Bronchial epithelial cell (primary cell): ENCODE results near the gene BRD2. TPM values are rescaled to one million over a fixed set of nuclear protein-coding genes. Genes with fewer than 3 reads are reported as not detected.

Experiments
- DNase-seq: peaks from one replicate; pipeline ENCODE4 v3.0.0-alpha.2; 2010; ENCODE audit warnings: low read depth
- FAIRE-seq: peaks from 2 replicates; lab custom pipeline; 2011; peaks lifted over from hg19 to GRCh38; lab: Jason Lieb, UNC
- H3K27me3 ChIP-seq: 2 replicates; pipeline ENCODE4 v1.5.1; 2011; ENCODE audit warnings: low read length; ENCODE audit not compliant: control insufficient read depth, insufficient read depth
- H3K36me3 ChIP-seq: 2 replicates; pipeline ENCODE4 v1.5.1; 2011; ENCODE audit warnings: low read length; ENCODE audit not compliant: control insufficient read depth, insufficient read depth
- H3K4me3 ChIP-seq: 2 replicates; pipeline ENCODE4 v1.5.1; 2011; ENCODE audit warnings: mild to moderate bottlenecking, low read depth, low read length, control low read depth
- total RNA-seq: library from RNA; depleted of rRNA; stranded (reverse); fragments of >200 nt; gene quantifications from 2 replicates; pipeline ENCODE4 v1.2.1, GENCODE V29; 2014
- TF ChIP-seq, protein P1 (sequence below): IDR thresholded peaks from 2 replicates; pipeline ENCODE4 v1.5.1; 2011; ENCODE audit warnings: mild to moderate bottlenecking, moderate library complexity, low read length, control low read depth, inconsistent platforms; ENCODE audit not compliant: insufficient read depth, severe bottlenecking

The BRD2 gene
- total RNA-seq, 1 donor from 2014 or later = 57.1 TPM

- TF ChIP-seq, protein P1, sequence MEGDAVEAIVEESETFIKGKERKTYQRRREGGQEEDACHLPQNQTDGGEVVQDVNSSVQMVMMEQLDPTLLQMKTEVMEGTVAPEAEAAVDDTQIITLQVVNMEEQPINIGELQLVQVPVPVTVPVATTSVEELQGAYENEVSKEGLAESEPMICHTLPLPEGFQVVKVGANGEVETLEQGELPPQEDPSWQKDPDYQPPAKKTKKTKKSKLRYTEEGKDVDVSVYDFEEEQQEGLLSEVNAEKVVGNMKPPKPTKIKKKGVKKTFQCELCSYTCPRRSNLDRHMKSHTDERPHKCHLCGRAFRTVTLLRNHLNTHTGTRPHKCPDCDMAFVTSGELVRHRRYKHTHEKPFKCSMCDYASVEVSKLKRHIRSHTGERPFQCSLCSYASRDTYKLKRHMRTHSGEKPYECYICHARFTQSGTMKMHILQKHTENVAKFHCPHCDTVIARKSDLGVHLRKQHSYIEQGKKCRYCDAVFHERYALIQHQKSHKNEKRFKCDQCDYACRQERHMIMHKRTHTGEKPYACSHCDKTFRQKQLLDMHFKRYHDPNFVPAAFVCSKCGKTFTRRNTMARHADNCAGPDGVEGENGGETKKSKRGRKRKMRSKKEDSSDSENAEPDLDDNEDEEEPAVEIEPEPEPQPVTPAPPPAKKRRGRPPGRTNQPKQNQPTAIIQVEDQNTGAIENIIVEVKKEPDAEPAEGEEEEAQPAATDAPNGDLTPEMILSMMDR = no peak
- no peak for FAIRE-seq
- H3K36me3 ChIP-seq = no peaks in the 10 kb centered on the region
- no peaks in the 10 kb centered on the region for H3K27me3 ChIP-seq
- H3K4me3 ChIP-seq = no peak overlapping the region
- no peak for DNase-seq
Observed at GRCh38 chr6:32960563-32960962, 7.8 kb upstream of the BRD2 start.

GRCh38 chr6:32962213-32962826 is 6.1 kb upstream of the BRD2 start:
- no peak overlapping the region for H3K4me3 ChIP-seq
- TF ChIP-seq, protein P1 = no peak
- DNase-seq (no peak), FAIRE-seq (no peak)
- no peaks in the 10 kb centered on the region for H3K36me3 ChIP-seq
- H3K27me3 ChIP-seq = no peaks in the 10 kb centered on the region

- Histone ChIP-seq H3K27me3 (no peaks in the 10 kb centered on the region), H3K4me3 (no peak overlapping the region), H3K36me3 (no peaks in the 10 kb centered on the region)
- DNase-seq = no peak
- TF ChIP-seq, protein P1 = no peak
- FAIRE-seq = no peak
Observed at GRCh38 chr6:32963866-32964265, 4.5 kb upstream of the BRD2 start.

DNA sequence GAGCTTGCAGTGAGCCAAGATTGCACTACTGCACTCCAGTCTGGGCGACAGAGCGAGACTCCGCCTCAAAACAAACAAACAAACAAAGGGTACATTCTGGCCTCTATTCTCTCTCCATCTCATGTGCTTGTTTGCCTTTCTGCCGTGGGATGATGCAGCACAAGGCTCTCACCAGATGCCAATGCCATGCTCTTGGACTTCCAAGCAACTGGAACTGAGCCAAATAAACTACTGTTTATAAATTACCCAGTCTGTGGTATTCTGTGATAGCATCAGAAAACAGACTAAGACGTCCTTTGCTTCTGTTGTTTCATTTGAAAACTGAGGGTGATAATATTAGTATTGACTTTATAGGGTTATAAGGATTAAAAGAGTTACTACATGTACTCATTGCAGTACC is 3.6 kb upstream of the BRD2 start:
- TF ChIP-seq, protein P1 = no peak
- Histone ChIP-seq H3K36me3 (no peaks in the 10 kb centered on the region), H3K27me3 (no peaks in the 10 kb centered on the region), H3K4me3 (no peak overlapping the region)
- DNase-seq (no peak), FAIRE-seq (no peak)

GRCh38 chr6:32967151-32968091 is 973 bp upstream of the BRD2 start:
- FAIRE-seq (no peak), DNase-seq (peak; percentile 59)
- H3K27me3 ChIP-seq = no peaks in the 10 kb centered on the region
- peaks cover 2% of the 10 kb centered on the region for H3K36me3 ChIP-seq
- H3K4me3 ChIP-seq = peak overlapping the region; percentile 91
- TF ChIP-seq, protein P1 = peak; percentile 51
